ENCODE results near the gene SORCS2.

DNA sequence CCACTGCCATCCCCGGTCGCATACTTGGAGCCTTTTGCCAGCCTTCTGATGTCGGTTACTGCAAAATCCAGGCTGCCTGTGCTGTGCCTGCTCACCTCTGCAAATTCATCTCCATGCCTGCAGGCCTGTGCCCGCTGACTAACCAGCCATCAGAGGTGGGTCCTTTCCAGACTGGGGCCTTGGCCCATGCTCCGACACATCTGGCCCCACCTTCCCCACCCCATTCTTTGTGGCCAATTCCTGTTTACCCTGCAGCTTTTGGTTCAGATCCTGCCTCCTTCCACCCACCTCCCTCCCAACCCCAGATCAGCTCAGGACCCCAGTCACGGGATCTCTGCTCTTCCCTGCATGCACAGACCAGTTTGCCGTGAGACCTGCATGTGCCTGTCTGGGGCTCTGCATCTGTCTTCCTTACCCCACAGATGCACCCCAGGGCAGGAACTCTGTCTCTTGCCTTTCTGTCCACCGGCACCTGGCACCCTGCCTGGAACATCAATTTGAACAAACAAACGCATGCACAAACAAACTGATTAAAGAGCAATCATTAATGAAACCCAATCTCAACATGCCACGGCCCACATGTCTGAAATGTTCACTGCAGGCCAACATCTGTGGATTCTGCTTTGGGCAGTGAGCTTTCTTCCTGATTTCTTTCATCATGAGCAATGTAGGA, 355.2 kb downstream of the SORCS2 start:
- TF ChIP-seq, protein P1, sequence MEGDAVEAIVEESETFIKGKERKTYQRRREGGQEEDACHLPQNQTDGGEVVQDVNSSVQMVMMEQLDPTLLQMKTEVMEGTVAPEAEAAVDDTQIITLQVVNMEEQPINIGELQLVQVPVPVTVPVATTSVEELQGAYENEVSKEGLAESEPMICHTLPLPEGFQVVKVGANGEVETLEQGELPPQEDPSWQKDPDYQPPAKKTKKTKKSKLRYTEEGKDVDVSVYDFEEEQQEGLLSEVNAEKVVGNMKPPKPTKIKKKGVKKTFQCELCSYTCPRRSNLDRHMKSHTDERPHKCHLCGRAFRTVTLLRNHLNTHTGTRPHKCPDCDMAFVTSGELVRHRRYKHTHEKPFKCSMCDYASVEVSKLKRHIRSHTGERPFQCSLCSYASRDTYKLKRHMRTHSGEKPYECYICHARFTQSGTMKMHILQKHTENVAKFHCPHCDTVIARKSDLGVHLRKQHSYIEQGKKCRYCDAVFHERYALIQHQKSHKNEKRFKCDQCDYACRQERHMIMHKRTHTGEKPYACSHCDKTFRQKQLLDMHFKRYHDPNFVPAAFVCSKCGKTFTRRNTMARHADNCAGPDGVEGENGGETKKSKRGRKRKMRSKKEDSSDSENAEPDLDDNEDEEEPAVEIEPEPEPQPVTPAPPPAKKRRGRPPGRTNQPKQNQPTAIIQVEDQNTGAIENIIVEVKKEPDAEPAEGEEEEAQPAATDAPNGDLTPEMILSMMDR (IDR thresholded peaks at IDR 0.05; ENCODE audit: low read depth, low read length): no peak
- no peak for TF ChIP-seq EZH2phosphoT487 (IDR thresholded peaks at IDR 0.05; ENCODE audit: low read depth)
